Activated CD8-positive, alpha-beta memory T cell treated with anti-CD3 and anti-CD28 coated beads for 48 hours (primary cell): ENCODE measurements around the gene UMPS.
"Not testable (repeated sequence)": the region's sequence is repeated elsewhere in the genome, so short reads cannot be mapped to it uniquely, and the experiment has no call there.

Experiments
- DNase-seq, 3 experiments: peaks; one replicate each; pipeline ENCODE4 v3.0.0-alpha.2; 2020; ENCODE audit warnings: low read depth in 2 of 3, low spot score in 2 of 3

UMPS gene

DNA sequence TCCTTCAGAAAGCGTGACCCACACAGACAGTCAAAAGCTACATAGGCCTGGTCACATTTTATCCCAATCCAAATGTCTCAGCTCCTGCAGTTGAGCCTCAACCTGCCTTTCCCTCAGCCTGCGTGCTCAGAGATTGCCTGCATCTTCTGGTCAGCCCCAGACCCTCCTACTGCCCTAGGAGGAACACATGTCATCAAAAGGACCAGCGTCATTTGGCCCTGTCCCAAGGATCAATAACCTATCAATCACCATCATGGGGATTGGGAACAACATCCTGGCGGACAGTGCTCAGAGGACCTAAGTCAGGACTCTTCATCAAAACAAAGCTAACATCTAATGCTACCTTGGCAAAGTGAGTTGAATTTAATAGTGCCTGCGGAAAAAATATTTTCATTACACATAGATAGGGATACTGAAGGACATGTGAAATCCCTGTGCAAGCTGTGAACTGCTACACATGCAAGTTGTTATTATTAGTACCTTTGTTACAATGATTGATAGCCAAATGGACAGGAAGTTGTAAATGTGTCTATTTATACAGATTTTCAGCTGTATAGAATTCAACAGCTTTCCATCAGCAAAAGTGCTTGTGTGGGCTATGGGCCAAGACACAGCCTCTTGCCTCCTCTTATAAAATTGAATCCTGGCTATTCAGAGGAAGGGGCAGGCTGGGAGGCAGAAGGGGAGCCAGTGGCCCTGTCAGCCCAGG lies 47.7 kb downstream of the UMPS start:
- no peak for DNase-seq

GRCh38 chr3:124779116-124779515 lies 48.9 kb downstream of the UMPS start:
- DNase-seq: no peak

DNA sequence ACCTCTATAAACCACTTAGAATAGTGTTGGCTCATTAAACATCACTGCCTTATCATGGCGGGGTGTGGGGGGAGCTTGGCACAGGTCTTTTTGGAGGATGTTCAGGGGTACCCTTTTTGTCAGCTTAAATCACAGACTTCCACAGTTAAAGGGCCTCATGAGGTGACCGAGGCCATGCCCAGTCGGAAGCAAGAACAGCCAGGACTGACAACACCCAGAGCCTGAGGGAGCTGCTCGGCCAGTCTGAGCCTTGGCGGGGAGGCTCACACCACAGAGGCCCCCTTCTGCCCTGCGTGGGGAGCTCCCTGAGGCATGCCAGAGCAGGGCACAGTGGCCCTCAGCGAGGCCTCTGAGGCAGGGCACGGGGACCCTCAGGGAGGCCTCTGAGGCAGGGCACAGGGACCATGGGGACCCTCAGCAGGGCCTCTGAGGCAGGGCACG lies 49.5 kb downstream of the UMPS start:
- no peak for DNase-seq

DNA sequence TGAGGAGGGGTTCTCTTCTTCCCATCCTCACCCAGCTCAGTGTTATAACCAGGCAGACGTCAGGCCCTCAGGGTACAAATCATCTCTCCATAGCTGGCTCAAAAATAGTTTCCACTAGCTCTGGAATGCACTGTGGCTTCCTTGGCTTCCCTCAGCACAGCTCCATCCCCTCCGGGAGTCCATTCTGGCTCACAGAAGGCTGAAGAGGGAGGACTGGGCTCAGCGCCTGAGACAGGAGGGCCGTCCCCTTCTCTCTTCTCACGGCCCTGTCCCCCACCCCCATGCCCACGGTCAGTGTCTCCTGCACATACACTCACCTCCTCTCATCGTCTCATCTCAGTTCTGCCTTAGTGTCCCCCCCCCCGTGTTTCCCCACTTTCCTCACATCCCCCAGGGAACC lies 50.1 kb downstream of the UMPS start:
- DNase-seq: no peak

- no peak for DNase-seq
Measured at GRCh38 chr3:124780761-124781475, 50.7 kb downstream of the UMPS start.

DNA sequence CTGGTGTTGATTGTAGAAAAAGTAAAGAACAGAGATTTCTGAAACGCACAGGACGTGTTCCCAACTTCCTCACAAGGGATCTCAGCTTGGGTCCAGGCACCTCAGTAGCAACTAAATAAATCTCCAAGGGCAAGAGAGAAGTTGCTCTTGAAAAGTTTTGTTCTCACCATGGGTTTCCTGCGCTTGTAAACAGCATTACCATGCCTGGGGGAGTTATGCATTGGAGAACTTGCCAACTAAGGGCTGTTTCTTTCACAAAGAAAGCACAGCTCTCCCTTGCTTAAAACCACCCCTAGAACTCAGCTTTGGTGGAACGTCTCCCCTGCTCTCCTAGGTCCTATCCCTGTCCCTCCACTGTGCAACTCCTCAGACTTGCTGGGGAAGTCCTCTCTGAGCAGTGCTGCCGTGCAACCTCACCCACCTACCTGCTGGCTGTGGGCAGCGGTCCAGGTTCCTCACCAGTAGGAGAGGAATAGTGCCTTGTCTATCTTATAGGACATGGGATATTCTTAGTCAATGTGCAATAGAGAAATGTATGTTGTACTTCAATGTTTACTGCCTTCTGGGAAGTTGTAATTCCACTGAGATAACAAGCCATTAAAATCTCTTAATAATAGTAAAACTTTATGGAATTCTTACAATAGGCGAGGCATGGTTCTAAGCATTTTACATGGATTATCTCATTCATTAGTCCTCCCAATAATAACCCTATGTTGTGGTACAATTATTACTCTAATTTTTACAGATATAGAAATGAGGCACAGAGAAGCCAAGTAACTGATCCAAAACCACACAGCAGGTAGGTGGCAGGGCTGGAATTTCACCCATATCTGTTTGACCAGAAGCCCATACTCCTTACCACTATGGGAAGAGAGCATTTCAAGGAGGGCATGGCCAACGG lies 51.5 kb downstream of the UMPS start:
- no peak for DNase-seq

DNA sequence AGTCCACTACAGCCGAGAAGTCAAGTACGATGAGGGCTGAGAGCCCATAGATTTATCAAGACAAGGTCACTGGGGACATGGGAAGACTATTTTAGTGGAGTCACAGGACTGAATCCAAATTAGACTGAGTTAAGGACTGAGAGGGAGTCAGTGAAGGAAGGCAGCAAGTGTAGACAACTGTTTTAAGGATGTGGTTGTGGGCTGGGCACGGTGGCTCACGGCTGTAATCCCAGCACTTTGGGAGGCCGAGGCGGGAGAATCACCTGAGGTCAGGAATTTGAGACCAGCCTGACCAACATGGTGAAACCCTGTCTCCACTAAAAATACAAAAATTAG lies 52.1 kb downstream of the UMPS start:
- not testable (repeated sequence) for DNase-seq

GRCh38 chr3:124783696-124784095 lies 53.4 kb downstream of the UMPS start:
- no peak for DNase-seq

DNA sequence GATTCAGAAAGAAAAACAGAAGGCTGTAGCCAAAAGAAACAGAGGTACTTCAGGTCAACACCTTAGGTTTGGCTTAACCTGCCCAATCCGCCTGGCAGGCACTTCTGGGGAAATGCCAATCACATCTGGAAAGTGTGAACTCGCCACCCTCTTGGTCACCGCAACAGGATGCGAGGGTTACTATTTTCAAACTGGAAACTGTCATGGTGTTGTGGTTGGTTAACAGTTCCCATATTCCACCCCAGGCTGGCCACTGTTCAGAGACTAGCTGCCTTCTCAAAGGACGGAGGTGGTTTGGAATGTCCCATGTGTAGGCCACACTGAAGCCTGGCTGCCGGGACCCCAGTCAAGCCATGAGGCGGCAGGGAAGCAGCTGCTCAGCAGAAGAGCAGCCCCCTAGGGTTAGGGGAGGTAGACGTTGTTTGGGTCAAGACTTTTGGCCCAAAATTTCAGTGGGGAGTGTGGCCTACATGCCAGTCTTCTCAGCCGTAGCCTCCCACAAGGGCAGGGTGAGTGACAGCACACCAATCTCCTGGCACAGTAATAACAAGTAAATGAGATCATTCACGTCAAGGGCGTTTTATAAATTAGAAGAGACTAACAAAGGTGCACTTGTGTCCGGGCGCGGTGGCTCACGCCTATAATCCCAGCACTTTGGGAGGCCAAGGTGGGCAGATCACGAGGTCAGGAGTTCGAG lies 54.6 kb downstream of the UMPS start:
- no peak for DNase-seq

GRCh38 chr3:124785973-124786372 lies 55.7 kb downstream of the UMPS start:
- no peak for DNase-seq

DNA sequence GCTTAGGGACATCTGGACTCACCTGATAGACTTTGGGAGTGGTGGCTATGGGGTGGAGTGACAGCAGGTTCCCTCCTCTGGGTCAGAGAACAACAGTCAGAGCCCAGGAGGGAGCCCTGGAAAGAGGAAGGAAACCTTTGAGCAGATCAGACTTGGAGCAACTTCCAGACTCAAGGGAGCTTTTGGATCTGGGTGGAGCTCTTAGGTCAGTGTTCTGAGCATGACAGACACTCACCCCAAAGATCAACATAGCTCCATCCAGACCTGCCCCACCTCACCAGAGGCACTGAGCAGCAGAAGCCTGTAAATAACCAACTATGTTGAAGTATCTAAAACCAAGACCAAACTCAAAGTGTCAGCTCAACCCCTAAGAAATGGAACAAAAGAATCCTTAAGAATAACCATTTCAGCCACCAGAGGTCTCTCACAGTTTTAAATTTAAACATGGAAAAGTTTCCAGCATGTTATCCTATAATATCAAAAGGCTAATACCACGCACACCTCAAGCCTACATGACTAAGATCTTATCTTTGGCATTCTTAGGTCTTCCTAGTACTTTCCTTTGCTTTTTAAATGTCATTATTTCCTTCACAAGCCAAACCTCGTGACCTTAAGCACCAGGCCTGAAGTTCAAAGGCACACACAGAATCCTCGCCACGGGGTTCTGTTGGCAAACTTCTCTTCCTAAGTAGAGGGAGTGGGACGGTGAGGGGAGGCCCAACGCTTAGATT lies 56.4 kb downstream of the UMPS start:
- no peak for DNase-seq

DNA sequence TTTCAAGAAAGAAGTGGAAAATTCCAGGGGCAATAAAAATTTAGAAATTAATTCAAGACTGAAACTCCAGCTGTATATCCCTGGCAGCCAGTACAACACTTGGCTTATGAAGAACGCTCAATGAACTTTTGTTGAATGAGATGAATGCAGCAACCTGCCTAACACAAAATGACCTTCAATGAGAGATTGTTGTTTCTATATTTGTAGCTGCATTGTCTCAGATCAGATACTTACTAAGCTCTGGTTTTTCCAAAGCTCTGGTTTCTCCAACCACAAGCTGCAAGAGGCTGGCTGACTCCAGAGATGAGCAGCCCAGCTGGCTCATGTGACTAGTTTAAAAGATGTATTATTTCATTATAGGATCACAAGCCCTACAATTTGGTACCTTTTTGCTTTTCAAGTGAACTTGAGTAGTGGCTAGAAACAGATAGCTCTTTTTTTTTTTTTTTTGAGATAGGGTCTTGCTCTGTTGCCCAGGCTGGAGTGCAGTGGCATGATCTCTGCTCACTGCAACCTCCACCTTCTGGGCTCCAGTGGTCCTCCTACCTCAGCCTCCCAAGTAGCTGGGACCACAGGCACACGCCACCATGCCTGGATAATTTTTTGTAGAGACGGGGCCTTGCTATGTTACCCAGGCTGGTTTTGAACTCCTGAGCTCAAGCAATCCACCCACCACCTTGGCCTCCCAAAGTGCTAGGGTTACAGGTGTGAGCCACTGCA lies 57.4 kb downstream of the UMPS start:
- DNase-seq: no peak

DNA sequence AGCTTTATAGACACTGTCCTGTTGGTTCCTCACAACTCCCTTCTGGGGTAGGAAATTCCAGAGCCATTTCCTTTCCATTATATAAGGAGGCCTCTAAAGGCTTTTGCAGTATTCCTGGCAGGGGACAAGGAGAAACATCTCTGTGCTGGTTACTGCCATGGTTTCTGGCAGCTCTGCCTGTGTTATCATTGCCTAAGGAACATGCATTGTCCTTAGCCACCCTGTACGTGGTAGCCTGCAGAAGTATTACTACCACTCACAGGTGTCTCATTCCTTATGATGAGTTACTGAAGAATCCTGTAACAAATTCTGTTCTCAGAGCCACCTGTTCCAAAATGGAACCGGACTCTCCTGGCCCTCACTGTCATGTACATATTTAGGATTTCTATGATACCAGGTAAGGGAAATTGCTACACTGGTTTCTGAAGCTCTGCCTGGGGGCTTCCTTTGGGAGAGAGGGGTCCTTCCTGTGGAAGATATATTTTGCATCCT lies 58.0 kb downstream of the UMPS start:
- DNase-seq: no peak

DNA sequence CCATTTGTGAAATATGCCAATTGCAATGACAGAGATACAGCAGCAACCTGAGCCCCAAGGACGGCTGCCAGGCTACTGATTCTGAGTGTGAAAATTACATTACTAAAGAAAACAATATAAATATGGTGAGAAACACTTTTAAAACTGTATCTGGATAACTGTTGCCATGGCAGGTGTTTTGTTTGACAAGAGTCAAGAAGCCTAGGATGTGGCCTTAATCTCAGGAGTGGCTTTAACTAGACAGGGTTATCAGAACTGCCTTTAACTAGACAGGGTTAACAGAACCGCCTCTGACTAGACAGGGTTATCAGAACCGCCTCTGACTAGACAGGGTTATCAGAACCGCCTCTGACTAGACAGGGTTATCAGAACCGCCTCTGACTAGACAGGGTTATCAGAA lies 58.9 kb downstream of the UMPS start:
- not testable (repeated sequence) for DNase-seq

DNA sequence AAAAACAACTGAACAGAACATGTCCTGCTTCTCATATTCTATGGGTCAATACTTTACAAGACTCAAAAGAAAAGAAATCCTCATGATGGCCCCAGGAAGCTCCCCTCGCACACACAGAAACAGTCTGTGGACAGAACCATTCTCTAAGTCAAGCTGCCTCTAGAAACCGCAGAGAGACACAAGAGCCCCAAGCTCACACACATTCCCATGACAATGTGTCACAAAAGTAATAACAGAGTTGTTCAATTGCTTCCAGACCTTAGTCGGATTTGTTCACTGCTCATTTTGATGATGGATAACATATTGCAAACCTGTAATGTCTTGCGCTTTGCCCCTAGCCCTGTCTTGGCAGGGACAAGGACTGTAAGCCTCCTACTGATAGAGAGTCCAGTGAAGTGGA lies 60.9 kb downstream of the UMPS start:
- no peak for DNase-seq

DNA sequence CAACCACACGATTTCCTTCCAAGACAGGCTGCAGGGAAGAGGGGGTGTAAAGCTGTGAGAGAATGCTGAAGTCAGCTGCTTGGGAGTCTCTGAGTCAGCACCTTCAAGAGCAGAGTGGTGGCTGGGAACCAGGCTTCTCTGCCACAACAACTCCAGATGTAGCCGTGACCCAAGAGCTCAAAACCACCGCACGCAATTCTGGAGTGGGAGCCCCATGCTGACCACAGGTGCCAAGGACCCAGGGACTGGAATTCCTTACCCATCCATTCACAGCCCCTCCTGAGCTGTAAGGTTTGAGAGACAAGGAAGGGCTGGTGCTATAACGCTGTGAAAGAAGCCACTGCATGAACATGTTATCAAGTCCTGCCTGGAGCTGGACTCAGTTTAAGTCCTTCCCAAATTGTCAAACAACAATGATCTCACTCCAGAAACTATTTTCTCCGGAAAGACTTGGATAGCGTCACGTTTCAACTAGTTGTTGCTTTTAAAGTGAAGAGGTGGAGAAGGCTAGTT lies 61.4 kb downstream of the UMPS start:
- no peak for DNase-seq

- DNase-seq: no peak
Measured at GRCh38 chr3:124792341-124793040, 62.2 kb downstream of the UMPS start.

- no peak for DNase-seq
Measured at GRCh38 chr3:124793054-124793739, 62.9 kb downstream of the UMPS start.
